Stimulated activated naive CD4-positive, alpha-beta T cell (primary cell): ENCODE data around the gene BUB3.

Source experiments
- DNase-seq, 6 experiments: peaks; one replicate each; lab custom pipeline; 2025; lab: John Stamatoyannopoulos, UW

BUB3 gene

DNA sequence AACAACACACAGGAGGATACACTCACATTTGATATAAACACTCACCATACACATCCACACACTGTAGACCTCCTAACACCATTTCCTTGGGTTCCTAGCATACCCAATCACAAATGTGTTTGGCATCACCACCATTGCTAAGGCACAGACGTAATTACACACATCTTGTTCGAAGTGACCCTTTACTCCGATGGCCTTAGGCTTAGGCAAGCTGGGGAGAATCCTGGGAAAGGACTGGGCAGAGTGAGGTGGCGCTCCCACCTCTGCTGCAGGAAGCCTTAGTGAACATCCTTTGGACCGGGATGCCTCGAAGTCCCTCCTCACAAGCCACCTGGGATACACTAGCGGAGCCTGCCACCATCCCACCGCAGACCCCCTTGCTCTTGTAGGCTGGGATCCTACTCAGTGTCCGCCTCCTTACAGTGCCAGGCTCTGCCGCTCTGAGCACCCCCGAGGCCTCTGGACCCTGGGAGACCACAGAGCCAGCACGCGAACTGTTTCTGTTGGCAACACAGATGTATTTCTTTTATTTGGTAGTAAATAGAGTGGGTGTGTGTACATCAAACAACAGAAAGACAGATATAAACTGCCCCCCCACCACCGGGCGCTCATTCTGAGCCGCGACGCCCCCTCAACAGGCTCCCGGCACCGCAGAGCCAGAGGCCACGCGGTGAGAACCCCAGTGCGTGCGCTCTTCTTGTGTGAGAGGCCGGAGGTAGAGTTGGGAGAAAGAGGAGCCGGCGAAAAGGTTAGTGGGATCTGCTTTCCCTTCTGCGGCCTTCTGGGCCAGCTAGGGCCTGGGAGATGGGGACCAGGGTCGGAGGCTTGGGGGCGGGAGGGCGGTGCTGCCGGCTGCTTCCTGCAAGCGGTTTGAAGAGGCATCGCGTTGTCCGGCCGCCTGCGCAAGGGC, 12.2 kb upstream of the BUB3 start:
- no peak for DNase-seq

DNA sequence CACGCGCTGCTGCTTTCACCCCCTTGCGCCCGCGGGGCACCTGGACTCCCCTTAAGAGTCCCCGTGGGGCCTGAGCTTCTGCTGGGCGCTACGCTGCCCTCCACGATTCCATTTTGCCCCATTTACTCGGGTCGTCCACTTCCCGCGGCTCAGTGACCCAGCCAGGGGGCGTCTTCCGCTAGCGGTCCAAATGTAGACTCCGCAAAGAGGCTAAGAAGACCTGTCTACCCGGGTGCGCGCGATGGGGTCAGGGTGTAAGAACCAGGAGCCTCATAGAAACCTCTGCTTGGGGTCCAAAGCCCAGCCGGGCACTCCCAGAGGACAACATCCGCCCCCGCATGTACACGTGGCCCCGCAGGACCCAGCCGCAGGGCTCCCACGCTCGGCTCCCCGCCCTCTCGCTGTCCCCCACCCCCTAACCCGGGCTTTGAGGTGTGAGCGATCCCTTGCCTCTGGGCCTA, 11.5 kb upstream of the BUB3 start:
- DNase-seq = no peak

DNA sequence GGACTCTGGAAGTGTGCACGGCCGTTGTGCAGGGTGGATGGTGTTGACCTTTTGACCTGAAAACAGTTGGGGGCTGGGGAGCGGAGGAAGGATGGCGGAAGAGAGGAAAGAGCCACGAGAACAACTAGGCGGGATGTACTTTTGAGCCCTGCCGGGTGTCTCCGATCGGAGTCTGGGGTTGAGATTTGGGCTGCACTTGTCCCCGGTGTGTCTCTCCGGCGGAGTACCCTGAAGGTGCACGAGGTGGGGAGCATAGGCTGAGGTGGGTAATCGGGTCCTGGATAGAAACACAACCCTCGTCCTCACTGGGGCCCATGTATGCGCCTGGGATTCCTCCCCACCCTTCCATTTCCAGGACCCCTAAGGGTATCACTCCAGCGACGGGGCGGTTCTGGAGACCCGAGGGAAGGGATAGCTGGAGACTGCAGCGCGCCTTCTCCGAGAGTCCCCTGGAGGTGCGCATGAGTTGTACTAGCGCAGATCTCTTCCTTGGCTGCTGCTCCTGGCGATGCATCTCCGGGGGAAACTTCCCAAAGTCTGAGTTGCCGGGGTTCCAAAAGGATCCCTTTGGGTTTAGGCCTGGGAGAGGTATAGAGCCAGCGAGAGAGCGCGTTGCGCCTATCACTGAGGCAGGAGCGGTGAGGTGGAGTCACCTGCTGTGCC, 10.9 kb upstream of the BUB3 start:
- DNase-seq = peak in 1 of 6 experiments; percentile 18

DNA sequence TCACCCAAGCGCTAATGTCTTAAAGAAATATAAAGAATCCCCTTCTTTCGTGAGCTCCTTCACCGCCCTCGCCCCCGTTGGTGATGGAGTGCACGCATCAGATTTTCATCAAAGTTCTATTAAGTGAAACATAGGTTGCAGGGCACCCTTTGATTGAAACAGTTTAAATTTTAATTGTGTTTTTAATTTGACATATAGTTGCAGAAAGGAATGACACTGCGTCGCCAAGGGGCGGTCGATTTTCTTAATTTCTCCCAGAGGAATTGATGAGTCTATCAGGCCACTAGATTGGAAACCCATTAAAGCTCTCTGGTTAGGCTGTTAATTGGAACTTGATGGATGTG, 10.4 kb upstream of the BUB3 start:
- DNase-seq = no peak

DNA sequence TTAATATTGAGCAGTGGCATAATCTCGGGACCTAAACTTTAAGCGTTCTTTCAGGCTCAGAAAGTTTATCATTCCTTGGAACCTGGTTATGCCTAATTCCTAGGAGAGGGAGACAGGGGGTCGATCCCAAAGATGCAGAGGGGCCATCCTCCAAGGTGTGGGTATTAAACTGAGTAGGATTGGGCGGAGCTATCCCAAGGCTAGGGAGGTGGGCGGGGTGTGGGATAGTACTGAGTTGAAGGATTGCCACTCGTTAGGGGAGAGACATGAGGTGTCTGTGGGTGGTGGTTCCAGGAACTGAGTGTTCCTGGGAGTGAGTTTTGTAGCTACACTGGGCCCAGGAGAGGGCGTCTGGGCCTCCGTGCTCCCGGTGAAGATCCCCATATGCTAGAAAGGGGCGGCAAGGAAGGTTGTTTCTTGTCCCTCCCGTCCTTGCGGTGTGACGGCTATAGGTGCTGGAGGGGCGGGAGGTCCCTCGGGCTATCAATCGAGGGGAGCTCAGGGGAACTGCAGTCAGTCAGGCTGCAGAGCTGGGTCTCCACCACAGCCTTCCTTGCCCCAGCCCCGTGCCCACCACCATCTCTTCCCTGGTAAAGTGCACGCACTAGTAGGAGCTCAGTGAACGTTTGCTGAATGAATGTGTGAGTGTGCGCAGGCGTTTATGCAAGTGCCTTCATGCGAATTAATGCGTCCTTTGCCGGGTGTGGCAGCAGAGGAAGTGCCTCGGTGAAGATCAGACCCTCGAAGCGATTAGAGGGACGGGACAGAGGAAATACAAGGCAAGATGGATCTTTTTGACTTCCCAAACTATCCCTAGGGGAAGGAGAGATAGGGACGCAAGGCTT, 9.3 kb upstream of the BUB3 start:
- peak in 2 of 6 experiments; percentile 22 to 56 for DNase-seq

DNA sequence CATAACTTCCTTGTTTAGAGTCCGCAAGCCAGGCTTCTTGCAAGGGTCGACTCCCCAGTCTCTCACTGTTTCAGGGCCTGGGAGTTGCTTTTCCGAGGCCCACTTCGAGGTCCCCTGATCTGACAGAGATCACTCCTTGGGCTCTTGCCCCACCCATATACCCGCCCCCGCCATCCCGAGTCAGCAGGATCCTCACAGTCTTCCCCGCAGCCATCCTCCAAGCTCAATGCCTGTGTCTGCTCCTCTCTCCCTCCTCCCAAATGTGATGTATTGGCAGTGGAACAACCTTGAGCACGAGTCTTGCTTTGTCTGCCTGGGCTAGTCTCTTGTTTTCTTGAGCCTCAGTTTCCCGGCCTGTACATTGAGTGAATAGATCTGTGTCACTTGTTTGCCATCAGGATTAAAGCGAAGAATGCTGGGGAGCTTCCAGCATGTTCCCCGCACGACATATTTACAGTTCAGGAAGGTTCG, 8.6 kb upstream of the BUB3 start:
- no peak for DNase-seq

DNA sequence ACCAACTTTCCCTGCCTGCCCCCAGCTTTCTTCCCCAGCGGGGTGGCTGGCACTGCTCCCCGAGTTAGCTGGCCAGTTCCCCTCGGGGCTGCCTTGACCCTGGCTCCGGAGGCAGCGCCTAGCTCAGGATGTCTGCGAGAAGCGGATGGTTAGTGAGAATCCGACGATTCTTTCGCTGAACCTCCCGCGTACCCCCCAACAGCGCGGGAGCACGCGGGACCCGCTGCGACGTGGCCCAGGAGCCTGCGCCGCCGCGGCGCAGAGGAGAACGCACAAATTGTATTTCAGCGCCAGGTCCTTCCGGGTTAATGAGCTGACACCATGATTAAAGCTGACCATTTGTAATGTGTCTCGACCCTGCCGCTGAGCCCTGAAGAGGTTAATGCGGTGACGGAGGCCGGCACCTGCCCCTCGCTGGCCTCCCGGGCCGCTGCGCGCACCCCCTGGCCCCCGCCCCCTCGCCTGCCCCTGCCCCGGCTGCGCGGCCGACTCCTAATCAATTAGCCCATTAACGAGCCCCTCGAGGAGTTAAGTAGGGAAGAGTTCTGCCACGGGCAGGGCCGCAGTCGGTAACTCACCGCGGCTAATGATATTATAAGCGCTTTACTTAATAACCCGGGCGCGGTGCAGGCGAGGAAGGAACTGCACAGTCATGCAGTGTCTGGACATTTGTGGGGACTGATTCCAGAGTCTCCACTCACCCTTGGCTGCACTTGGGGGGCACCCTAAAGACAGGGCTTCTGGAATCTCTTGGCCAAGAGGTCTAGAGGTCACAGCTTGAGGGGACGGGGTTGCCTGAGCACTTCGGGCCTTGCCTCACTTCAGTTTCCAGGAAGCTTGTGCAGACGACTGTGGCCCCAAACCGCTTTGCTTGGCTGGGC, 7.9 kb upstream of the BUB3 start:
- DNase-seq = no peak

DNA sequence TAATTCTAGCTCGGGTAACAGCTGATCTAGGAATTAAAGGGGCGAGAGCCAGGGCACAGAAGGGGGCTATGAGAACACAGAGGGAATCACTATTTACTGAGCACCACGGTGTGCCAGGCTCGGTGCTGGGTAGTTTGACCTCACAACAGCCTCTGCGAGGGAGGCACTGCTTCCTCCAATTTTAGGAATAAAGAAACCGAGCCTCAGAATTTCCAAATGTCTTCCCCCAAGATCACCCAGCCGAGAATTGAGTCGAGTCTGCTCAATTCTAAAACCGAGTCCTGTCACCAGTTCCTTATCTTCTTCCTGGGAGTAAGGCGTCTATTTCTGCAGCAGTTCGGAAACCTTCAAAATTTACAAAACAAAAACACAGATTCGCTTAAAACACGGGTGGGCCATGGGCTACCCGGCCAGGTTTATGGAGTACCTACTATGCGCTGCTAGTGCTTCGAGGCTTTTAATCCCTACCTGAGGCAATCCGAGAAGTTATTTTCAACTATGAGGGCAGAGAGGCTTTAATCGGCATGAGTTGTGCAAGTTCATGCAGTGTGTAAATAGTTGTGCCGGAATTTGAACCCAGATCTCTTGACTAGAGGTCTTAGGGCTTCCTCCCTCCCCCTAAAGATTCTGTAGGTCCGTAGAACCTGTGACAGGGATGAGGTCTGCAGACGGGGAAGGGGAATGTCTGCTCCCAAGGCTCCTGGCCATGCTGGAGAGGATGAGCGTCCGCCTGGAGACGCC, 7.1 kb upstream of the BUB3 start:
- peak in 1 of 6 experiments; percentile 23 for DNase-seq

DNA sequence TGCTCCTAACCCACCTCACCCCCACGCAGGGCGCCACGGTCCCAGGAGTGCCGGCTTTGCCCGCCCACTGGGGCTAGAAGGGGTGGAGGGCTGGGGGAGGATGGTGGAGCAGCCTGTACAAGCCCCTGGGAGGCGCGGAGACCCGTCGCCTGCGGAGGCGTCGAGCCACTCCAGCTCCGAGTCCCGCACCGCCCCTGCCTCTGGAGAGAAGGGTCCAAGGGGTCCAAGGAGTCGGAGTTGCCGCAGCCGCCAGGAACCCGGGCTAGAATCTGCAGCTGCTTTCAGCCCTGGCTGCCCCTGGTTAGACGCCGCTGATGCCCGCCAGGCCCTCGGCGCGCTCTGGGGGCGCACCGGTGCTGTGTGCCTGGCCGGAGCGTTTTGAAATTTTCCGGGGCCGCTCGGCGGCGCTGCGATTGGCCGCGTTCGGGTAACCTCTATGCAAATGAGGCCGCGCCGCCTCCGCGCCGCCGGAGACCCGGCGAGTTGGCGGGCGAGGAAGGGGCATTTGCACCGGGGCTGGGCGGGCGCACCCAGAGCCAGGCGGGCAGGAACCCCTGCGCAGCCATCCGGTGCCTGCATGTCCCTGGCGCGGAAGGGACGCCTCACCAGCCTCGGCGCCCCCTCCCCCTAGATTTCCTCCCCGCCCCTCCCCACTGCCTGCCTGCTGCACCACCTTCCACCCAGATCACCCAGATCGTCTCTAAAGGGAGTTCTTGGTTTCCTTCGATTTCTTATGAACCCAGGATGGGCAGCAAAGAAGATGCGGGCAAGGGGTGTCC, 6.4 kb upstream of the BUB3 start, which contains the start of gene HMX2:
Gene HMX2 (plus strand): TSS at position 502 of the 779 bp plus-strand sequence. CDS start 243 bp downstream, at position 745.
- DNase-seq = peak in 4 of 6 experiments; percentile 26 to 39 (median 34)

DNA sequence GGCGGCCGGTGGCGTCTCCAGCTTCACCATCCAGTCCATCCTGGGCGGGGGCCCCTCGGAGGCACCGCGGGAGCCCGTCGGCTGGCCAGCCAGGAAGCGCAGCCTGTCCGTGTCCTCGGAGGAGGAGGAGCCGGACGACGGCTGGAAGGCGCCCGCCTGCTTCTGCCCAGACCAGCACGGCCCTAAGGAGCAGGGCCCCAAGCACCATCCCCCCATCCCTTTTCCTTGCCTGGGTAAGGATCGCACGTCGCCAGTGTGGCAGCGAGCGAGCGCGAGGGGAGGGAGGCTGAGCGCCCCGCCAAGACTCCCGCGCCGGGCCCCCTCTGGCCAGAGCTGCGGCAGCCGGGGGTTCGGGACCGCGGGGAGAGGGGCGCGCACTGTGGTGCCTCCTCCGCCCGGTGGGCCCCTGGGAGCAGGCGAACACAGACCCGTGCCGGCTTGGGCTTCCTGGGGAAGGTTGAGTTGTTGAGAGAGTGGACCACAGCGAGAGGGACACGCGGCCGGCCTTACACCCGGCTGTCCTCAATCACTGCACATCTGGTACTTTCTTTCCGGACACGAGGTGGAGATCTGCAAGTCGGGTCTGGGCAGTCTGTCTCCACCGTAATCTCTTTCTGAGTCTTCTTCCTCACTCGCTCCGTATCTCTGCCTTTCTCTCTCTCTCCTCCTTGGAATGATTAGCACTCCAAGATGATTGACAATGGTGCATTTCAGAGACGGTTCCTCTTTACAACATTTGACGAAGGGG, 5.6 kb upstream of the BUB3 start:
- peak in 1 of 6 experiments; percentile 39 for DNase-seq

DNA sequence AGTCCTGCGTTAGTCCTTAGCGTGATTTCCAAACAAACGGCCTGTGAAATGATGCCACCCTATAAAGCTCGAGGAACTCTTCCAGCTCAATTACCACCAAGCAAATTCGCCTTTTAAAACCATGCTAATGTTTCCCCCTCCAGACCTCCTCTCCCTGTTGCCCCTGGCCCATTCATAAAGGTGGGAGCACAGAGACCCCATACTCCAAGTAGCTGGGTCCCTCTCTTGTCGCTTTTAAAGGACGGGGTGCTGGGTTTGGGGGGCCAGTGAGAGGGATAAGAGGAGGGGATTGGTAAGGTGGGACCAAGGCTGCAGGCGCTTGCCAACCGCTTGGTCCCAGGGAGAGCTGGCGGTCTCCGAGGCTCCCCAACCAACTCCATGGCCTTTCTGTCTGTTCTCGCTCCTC, 5.0 kb upstream of the BUB3 start:
- DNase-seq = no peak

DNA sequence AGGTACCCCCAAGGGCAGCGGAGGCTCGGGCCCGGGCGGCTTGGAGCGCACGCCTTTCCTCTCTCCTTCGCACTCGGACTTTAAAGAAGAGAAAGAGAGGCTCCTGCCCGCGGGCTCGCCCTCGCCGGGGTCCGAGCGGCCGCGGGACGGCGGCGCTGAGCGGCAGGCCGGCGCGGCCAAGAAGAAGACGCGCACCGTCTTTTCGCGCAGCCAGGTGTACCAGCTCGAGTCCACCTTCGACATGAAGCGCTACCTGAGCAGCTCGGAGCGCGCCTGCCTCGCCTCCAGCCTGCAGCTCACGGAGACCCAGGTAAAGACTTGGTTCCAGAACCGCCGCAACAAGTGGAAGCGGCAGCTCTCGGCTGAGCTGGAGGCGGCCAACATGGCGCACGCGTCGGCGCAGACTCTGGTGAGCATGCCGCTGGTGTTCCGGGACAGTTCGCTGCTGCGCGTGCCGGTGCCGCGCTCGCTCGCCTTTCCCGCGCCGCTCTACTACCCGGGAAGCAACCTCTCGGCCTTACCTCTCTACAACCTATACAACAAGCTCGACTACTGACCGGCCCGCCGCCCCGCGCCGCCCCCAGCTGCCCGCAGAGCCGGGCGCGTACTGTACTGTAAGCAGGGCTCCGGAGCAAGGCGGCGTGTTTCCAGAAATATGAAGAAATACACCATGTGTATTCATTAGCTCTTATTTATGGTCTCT, 4.5 kb upstream of the BUB3 start:
- peak in 5 of 6 experiments; percentile 23 to 61 (median 46) for DNase-seq

DNA sequence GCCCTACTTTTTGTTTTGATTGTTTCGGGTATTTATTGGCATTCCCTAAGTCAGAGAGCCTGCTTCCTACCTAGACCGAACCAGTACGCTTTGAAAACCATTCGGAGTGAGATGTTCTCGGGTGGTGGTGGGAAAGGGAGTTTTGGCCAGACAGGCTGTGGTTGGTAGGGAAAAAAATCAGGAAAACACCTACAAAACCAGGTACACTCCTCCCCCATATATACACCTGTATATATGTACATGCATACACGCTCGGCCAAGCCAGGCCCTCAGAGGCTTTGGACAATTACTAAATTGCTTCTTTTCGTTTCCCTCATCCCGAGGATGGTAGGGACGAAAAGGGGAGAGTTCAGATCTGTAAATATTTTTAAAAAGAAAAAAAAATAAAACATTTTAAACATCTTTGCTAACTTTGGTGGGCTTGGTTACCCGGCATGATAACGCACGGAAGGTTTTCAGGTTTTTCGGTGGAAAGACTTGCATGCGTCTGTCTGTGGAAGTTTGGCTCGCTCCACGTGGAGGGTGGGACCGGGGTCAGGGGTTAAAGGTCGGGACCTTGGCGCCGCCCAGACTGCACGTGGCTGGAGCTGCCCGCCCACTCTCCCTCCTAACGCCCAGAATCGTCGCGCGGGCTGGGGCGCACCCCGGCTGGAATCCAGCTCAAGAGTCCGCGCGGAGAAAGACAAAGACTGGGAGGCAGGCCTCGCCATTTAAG, 3.8 kb upstream of the BUB3 start:
- DNase-seq = no peak

DNA sequence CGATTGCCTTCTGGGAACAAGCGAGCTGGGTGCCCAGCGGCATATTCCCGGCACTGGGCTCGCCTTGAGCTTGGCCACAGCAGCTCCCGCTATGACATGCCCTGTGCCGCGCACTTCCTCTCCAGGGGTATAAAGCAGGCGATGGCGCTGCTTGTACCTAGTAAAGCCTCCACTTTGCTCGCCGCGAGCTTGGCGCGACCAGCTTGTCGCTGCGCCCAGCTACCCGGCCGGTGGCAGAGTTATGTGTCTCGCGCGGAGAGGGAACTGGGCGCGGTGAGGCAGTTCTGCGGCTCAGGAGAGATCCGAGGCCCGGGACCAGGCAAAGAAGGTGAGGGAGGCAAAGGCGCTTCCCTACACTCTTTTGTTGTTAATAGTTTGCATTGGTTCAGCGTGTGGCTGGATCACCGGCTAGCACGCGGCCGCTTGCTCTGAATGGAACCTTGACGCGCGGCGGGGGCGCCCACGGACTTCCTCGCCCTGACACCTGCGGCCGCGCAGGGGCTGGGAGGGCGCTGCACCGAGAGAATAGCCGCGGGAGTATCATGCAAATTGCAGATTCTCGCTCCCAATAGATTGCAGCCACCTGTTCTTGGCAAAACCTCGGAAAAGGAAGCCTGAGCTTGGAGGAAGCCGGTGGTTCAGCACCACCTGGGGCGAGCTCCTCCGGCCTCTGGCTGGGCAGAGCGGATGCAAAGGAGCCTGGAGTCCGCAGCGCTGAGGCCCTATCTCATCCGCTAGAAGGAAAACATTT, 3.0 kb upstream of the BUB3 start:
- peak in 3 of 6 experiments; percentile 29 to 62 (median 41) for DNase-seq

DNA sequence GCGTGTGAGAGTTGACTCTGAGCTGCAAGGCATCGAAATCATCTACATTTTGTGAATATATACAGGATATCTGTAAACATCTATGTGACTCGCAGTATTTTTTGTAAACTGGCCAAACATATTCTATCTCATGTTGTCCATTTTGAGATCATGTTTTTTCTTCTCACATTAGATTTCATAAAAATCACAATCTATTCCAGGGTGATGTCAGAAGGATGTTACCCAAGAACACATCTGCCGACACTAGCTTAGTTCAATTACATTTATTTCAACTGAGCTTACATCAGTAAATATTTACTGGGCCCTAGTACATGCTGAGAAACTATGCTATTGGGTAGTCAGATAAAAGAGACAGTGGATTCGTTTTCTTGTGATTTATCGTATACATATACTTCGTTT, 2.5 kb upstream of the BUB3 start:
- DNase-seq = no peak

DNA sequence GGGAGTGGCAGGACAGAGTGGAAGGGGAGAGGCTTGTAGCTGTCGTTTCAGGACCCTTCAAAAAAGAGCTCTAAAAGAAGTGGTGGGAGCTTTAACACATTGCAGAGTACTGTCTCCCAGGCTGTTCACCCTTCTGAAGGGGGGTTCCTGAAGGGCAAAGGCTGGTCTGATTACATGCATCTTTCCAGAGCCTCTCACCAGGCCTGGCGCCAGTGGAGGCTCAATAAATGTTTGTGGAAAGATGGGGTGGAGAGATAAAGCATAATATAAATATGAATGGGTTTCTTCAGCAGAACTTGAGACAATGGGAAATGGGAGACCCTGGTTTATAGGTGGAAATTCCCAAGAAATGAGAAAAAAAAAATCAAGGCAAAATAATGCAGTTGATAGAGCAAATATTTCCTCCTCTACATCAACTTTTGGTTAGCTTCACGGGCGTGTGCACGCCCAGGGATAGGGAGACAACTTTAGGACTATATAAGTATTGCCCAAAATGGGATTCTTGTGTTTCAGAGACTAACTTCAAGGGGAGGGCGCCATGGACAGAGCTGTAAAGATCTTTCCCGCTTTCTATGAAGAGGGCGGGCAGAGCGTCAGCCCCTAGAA, 613 bp upstream of the BUB3 start:
- DNase-seq = no peak
